ENCODE measurements around the gene FMNL1.
"Not testable (repeated sequence)": the region's sequence is repeated elsewhere in the genome, so short reads cannot be mapped to it uniquely, and the experiment has no call there.

FMNL1 gene

DNA sequence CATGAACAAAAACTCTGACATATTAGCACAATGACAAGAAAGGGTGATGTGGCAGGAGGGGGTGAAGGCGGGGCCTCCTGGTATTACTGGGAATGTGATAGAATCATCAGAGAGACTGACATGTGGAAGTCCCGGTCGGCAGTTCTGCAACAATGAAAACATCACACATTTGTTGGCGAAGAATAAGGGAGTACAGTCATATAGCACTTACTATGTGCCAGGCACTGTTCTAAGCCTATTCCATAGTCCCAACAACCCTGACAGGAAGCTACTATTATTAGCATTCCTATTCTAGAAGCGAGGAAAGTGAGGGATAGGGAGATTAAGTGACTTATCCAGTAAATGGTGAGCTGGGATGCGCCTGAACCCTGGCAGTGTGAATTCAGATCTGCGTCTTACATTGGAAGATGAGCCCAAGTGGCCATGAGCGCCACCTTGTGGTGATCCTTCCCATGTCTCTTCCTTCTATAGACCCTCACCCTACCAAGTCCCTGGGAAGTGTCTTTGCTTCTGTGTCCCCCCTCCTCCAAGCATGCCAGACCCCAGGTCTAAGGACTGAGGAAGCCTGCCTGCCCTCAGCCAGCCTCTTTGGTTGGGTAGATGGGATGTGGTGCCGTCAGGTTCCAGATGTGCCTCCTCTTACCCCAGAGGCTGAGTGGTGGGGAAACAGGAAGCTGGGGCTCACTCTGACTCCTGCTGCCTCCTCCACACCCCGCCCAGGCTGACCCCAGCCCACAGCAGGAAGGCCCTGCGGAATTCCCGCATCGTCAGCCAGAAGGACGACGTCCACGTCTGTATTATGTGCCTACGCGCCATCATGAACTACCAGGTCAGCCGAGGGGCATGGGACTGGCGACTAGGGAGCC lies 14.0 kb downstream of the FMNL1 start:
- peak; percentile 67 for DNase-seq

GRCh38 chr17:45236282-45236606 lies 14.6 kb downstream of the FMNL1 start:
- DNase-seq, result no peak

DNA sequence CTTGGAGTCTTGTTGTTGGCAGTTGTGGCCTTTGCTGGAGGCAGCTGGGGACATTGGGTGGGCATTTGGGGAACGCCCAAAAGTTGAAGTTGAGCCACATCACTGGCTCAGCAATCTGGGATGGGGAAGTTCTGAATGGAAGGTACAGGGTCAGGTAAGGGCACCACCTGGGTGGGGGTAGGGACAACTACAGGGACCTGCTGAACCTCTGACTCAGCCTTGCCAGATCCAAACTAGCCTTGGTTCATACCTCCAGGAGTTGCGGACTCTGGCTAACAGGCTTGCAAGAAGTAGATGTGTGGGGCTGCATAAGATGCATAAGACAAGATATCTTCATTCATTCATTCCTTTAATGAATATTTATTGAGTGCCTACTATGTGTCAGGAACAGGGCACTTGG lies 16.0 kb downstream of the FMNL1 start:
- DNase-seq, result no peak

- DNase-seq, result no peak
These were observed 16.6 kb downstream of the FMNL1 start for GRCh38 chr17:45238155-45238774.

DNA sequence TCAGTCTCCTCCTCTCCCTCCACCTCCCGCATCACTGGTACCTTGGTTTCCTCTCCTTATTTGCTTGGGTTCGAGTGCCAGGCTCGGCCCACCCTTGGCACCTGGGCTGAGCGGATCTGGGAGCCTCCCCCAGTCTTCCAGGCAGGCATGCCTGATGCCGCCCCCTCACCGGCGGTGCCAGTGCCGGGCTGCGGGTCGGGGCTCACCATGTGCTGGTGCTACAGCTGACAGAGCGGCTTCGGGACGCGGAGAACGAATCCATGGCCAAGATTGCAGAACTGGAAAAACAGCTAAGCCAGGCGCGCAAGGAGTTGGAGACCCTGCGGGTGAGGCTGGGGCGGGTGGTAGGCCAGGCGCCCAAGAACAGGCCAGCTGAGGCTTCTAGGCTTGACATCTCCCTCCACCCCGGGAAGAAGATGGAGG lies 19.2 kb downstream of the FMNL1 start:
- no peak for DNase-seq

DNA sequence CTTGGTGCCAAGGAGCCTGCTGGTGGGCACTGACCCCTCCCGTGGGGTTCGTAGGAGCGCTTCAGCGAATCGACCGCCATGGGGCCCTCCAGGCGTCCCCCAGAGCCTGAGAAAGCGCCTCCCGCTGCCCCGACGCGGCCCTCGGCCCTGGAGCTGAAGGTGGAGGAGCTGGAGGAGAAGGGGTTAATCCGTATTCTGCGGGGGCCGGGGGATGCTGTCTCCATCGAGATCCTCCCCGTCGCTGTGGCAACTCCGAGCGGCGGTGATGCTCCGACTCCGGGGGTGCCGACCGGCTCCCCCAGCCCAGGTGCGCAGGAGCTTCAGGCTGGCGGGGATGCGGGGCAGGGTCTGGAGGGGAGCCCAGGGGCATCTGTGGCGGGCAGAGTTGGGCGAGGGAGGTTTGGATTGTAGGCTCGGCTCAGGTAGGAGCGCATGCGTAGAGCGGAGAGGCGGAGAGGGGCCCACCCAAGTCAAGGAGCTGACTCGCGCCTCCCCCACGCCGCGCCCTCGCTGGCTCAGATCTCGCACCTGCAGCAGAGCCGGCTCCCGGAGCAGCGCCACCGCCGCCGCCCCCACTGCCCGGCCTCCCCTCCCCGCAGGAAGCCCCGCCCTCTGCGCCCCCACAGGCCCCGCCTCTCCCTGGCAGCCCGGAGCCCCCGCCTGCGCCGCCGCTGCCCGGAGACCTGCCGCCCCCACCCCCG lies 19.8 kb downstream of the FMNL1 start:
- DNase-seq, result no peak

DNA sequence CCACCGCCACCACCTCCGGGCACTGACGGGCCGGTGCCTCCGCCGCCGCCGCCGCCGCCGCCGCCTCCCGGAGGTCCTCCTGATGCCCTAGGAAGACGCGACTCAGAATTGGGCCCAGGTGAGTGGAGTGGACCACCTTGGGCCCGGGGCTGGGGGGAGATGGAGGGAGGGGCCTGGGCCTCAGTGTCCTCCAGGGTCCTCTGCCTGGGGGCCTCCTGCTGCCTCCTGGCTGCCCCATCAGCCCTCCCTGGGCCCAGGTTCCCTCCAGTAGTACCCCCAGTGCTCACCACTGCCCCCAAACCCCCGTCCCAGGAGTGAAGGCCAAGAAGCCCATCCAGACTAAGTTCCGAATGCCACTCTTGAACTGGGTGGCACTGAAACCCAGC lies 20.3 kb downstream of the FMNL1 start:
- DNase-seq, result no peak

- no peak for DNase-seq
These were observed 22.1 kb downstream of the FMNL1 start for GRCh38 chr17:45243750-45244149.

GRCh38 chr17:45244725-45245656 lies 23.3 kb downstream of the FMNL1 start:
- no peak for DNase-seq

GRCh38 chr17:45246338-45246737 lies 24.7 kb downstream of the FMNL1 start:
- DNase-seq, result no peak

DNA sequence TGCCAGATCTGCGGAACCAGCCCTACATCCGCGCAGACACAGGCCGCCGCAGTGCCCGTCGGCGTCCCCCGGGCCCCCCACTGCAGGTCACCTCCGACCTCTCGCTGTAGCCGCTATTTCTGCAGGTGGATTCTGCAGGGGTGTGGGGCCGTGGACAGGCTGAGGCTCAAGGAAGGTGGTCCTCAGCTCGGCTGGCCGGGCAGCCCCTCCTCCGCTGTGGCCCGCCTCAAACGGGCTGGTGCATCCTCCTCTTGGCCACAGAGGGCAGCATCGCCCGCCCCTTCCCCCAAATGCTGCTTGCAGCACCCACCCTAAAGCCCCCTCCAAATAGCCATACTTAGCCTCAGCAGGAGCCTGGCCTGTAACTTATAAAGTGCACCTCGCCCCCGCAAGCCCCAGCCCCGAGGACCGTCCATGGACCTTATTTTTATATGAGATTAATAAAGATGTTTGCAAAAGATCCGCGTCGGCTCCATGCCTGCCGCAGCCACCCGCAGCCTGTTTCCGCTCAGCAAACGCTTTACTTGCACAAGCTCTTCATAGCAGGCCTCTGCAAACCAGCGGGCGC lies 25.3 kb downstream of the FMNL1 start:
- no peak for DNase-seq

- DNase-seq, result peak; percentile 90
These were observed 25.9 kb downstream of the FMNL1 start for GRCh38 chr17:45247429-45248131.

GRCh38 chr17:45248132-45248957 lies 26.7 kb downstream of the FMNL1 start:
- DNase-seq, result peak; percentile 75

DNA sequence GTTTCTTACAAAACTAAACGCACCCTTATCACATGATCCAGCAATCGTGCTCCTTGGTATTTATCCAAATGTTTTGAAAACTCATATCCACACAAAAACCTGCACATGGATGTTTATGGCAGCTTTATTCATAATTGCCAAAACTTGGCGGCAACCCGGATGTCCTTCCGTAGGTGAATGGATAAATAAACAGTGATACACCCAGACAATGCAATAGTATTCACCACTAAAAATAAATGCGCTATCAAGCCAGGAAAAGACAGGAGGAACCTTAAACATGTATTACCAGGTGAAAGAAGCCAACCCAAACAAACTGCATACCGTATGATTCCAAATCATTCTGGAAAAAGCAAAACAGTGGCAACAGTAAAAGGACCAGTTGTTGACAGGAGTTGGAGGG lies 30.2 kb downstream of the FMNL1 start:
- no peak for DNase-seq

- DNase-seq, result not testable (repeated sequence)
These were observed 31.6 kb downstream of the FMNL1 start for GRCh38 chr17:45253237-45253636.

DNA sequence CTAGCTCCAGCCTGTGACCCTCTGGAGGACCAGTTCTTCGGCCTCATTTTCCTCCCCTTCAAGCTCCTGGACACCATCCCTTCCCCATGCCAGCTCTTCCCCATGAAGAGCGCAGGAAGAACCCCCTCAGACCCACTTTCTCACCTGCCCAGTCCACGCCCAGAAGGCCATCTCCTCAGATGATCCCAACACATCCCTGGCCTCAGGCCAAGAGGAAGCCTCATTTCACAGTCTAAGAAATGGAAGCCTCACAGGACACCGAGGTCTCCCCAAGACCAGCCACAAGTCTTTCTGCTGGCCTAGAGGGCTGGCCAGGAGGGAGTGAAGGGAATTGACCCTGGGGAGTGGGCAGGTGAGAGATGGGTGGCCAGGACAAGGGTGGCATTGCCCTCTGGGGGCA lies 32.2 kb downstream of the FMNL1 start:
- DNase-seq, result no peak

- DNase-seq, result no peak
These were observed 33.7 kb downstream of the FMNL1 start for GRCh38 chr17:45255358-45255757.

DNA sequence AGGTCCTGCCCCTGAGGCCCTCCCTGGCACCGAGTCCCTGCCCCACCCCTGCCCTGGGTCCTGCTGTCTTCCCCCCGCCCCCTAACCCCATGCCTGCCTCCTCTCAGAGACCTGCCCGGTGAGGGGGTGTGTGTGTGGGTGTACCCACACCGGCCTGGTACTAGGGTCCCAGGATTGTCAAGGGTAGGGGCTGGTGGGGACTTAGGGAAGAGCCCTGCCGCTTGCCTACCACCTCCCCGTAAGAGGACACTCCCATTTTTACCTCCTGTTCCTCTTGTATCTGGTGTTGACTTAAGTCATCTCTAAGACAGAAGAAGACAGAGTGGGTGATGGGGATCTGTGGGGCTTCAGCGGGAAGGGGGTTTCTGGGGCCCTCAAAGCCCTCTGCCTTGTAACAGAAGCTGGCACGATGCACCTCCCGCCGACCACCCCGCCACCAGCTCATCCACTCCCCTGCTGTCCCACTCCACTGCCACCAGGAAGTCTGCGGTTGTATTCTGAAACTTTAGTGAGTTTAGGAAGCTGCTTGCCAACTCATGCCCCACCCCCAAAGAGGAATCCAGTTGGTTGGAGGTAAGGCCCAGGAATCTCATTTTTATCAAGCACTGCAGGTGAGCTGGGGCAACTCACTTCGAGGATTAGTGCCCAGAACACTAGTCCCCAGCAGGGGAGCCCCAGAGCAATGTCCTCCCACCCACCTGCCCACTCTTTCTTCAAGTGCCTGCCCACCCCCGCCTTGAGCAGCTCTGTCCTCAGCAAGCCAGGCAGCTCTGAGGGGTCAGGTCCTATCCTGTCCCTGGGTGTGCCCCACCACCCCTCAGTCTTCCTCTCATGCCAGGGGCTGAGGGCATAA lies 34.7 kb downstream of the FMNL1 start:
- DNase-seq, result peak; percentile 6

- no peak for DNase-seq
These were observed 35.4 kb downstream of the FMNL1 start for GRCh38 chr17:45257115-45257514.

- DNase-seq, result no peak
These were observed 37.3 kb downstream of the FMNL1 start for GRCh38 chr17:45258981-45259380.
